Measurements from ENCODE around the gene MTA1.

GRCh38 chr14:105422695-105423487 lies 3.3 kb downstream of the MTA1 start:
- TF ChIP-seq CTCF (IDR thresholded peaks at IDR 0.05): no peak
- TF ChIP-seq EZH2 (IDR thresholded peaks at IDR 0.05): no peak

Data from neural progenitor cell (in vitro differentiated cells).